MM.1S (cell line): ENCODE measurements around the gene SIPA1L2.

Source experiments
- EZH2 ChIP-seq: fragments of 300-600 bp; sonication (generic); optimal IDR thresholded peaks from 2 replicates; pipeline ENCODE3; 2017; ENCODE audit warnings: low read depth, mild to moderate bottlenecking, antibody characterized with exemption, low read length, mixed read lengths
- TF ChIP-seq, protein P1 (sequence below): fragments of 300-600 bp; sonication (generic); IDR thresholded peaks from 2 replicates; pipeline ENCODE4 v1.5.1; 2016; ENCODE audit warnings: antibody characterized with exemption, low read length, mixed read lengths

DNA sequence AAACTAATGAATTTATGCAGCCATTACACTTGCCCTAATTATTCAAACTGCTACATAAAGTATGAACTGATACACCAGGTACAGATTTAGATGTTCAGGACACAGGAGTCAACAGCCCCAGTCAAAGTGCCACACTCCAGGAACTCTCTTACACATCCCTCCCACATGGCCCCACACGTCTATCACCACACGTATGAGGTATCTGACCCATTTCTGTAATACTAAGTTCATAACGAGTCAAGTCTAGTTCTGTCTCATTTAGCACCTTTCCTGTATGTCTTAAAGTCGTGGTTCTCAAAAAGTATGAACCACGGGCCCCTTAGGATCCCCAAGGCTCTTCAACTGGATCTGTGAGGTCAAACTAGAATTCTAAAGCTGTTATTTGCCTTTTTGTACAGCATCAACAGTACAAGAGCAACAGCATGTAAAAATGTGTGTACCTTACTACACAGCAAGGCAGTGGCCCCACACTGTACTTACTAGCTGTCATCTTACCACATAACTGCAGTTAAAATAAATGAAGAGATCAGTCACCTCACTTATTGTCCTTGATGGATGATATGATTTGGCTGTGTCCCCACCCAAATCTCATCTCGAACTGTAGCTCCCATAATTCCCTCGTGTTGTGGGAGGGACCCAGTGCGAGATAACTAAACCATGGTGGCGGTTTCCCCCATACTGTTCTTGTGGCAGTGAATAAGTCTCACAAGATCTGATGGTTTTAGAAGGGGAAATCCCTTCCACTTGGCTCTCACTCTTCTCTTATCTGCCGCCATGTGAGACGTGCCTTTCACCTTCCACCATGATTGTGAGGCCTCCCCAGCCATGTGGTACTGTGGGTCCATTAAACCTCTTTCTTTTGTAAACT, 42.6 kb downstream of the SIPA1L2 start:
- TF ChIP-seq, protein P1, sequence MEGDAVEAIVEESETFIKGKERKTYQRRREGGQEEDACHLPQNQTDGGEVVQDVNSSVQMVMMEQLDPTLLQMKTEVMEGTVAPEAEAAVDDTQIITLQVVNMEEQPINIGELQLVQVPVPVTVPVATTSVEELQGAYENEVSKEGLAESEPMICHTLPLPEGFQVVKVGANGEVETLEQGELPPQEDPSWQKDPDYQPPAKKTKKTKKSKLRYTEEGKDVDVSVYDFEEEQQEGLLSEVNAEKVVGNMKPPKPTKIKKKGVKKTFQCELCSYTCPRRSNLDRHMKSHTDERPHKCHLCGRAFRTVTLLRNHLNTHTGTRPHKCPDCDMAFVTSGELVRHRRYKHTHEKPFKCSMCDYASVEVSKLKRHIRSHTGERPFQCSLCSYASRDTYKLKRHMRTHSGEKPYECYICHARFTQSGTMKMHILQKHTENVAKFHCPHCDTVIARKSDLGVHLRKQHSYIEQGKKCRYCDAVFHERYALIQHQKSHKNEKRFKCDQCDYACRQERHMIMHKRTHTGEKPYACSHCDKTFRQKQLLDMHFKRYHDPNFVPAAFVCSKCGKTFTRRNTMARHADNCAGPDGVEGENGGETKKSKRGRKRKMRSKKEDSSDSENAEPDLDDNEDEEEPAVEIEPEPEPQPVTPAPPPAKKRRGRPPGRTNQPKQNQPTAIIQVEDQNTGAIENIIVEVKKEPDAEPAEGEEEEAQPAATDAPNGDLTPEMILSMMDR, result no peak
- no peak for TF ChIP-seq EZH2
